HG03135 (cell line): ENCODE data around the gene DPEP2.
"Not testable (repeated sequence)": the region's sequence is repeated elsewhere in the genome, so short reads cannot be mapped to it uniquely, and the experiment has no call there.

Experiments
- ATAC-seq: cut with Tn5 transposase; IDR thresholded peaks from one replicate; pipeline ENCODE4 v1.9.1; 2021; ENCODE audit warnings: mild to moderate bottlenecking, moderate library complexity; ENCODE audit not compliant: unreplicated experiment

Gene DPEP2, protein sequence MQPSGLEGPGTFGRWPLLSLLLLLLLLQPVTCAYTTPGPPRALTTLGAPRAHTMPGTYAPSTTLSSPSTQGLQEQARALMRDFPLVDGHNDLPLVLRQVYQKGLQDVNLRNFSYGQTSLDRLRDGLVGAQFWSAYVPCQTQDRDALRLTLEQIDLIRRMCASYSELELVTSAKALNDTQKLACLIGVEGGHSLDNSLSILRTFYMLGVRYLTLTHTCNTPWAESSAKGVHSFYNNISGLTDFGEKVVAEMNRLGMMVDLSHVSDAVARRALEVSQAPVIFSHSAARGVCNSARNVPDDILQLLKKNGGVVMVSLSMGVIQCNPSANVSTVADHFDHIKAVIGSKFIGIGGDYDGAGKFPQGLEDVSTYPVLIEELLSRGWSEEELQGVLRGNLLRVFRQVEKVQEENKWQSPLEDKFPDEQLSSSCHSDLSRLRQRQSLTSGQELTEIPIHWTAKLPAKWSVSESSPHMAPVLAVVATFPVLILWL

DNA sequence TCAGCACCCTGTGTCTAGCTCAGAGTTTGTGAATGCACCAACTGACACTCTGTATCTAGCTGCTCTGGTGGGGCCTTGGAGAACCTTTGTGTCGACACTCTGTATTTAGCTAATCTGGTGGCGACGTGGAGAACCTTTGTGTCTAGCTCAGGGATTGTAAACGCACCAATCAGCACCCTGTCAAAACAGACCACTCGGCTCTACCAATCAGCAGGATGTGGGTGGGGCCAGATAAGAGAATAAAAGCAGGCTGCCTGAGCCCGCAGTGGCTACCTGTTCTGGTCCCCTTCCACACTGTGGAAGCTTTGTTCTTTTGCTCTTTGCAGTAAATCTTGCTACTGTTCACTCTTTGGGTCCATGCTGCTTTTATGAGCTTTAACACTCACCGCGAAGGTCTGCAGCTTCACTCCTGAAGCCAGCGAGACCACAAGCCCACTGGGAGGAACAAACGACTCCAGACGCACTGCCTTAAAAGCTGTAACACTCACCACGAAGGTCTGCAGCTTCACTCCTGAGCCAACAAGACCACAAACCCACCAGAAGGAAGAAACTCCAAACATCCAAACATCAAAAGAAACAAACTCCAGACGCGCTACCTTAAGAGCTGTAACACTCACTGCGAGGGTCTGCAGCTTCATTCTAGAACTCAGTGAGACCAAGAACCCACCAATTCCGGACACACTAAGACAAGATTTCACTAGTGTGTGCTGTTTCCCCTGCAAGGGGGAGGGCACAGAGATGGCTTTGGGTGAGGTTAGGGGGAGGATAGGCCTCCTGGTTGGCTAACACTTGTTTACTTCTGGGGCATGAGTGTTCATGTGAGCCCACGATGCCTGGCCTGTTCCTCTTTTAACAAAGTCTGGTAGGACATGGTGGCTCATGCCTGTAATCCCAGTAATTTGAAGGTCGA, at the start of gene DPEP2:
Gene DPEP2, minus strand, starts transcription at position 706 of the 910 bp plus-strand sequence. CDS start 6,272 bp downstream, outside the sequence.
- ATAC-seq, result not testable (repeated sequence)

DNA sequence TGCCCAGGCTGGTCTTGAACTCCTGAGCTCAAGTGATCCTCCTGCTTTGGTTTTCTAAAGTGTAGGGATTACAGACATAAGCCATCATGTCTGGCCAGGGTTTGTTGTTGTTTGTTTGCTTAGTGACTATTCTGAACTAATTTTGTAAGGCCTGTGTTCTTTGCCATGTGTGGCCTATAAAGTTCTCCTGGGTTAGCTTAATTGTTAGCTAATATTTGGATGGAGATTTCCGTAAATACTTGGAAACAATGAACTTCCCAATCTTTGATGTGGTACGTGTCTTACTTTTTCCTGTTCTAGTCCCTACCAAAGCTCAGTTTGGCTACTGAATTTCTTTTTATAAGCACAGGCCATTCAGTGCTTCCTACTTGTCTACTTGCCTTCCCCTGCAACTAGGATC, 48.7 kb upstream of the DPEP2 start:
- no peak for ATAC-seq

DNA sequence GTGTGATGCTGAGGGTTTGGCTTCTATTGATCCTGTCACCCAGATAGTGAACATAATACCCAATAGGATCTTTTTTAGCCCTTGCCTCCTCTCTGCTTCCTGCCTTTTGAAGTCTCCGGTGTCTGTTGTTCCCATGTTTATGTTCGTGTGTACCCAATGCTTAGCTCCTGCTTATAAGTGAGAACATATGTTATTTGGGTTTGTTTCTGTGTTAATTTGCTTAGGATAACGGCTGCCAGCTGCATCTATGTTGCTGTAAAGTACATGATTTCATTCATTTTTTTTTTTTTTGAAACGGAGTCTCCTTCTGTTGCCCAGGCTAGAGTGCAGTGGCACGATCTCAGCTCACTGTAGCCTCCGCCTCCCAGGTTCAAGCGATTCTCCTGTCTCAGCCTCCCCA, 46.8 kb upstream of the DPEP2 start:
- no peak for ATAC-seq

DNA sequence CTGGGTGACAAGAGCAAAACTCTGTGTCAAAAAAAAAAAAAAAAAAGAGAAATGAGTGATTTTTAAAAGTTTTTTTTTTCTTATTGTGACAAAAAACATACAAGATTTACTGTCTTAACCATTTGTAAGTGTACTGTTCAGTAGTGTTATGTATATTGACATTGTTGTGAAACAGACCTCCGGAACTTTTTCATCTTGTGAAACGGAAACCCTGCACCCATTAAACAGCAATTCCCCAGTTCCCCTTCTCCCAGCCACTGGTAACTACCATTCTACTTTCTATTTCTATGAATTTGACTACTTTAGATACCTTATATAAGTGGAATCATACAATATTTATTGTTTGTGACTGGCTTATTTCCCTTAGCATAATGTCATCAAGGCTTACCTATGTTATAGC, 42.5 kb upstream of the DPEP2 start:
- no peak for ATAC-seq

DNA sequence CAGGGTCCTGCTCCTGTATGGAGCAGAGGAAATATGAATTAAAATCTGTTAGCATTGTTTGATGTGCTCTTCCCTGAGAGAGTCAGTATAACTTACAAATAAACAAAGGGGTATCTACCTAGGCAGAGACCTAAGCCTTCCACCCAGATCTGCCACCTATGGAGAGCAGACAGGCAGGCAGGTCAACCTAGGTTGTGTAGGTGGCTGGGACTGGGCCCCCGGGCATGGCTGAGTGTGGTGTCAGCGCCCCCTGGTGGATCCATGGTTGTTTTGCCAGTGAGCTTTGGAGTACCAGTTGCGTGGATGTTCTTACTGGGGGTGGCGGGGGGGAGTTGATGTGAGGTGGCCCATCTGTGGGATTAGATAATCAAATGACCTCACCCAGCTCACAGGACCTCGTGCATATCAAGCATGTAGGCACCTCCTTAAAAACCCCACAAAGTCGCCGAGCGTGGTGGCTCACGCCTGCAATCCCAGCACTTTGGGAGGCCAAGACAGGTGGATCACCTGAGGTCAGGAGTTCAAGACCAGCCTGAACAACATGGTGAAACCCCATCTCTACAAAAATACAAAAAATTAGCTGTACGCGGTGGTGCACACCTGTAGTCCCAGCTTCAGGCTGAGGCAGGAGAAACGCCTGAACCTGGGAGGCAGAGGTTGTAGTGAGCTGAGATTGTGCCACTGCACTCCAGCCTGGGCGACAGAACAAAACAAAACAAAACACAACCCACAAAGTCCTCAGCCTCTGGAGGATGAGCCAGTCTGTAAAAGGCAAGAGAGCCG, 41.4 kb upstream of the DPEP2 start:
- ATAC-seq, result no peak

DNA sequence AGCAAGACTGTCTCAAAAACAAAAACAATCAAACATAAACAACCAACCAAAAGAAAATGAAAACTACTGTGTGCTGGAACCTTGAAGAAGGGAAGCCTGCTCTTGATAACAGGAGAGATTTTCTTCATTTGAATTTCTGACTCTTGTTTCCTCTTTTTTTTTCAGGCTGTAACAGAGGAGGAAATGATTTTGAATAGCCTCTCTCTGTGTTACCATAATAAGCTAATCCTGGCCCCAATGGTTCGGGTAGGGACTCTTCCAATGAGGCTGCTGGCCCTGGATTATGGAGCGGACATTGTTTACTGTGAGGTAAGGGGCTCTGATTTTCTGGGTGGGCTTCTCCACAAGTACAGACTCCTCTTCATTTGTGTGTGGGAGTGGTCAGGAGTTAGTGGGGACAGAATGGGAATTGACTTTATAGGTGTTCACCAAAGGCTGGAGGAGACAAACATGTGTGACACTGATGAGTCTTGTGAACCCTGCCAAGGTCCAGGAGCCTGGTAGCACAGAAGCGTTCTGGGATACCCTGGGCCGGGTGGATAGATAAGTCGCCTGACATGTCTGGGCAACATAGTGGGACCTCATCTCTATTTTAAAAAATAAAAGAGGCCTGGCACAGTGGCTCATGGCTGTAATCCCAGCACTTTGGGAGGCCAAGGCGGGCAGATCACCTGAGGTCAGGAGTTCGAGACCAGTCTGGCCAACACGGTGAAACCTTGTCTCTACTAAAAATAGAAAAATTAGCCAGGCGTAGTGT, 38.7 kb upstream of the DPEP2 start:
- no peak for ATAC-seq

DNA sequence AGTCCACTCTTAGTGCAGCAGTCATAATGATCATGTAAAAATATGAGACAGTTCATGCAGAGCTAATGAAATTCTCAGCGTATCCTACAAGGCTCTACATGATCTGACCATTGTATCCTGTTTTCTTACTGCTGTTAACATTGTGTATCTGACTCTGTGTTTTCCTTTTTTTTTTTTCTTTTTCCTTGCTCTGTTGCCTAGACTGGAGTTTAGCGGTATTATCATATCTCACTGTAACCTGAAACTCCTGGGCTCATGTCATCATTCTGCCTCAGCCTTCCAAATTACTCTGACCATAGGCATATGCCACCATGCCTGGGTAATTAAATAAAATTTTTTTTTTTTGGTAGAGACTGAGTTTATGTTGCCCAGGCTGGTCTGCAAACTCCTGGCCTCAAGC, 35.9 kb upstream of the DPEP2 start:
- no peak for ATAC-seq

DNA sequence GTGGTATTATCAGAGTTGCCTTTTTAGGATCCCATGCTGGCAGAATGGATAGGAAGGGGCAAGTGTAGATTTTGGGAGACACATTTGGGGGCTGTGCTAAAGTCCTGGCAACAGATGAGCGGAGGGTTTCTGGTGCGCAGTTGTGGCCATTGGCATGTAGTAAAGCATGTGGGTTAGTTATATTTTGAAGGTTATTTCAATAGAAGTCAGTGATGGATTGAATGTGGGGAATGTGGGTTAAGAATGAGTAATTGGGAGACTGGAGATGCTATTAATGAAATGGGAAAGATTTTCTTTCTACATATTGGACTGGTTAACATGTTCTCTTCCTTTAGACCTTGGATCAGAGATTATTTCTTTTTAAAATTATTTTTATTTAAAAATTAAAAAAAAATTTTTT, 33.8 kb upstream of the DPEP2 start:
- ATAC-seq, result no peak

DNA sequence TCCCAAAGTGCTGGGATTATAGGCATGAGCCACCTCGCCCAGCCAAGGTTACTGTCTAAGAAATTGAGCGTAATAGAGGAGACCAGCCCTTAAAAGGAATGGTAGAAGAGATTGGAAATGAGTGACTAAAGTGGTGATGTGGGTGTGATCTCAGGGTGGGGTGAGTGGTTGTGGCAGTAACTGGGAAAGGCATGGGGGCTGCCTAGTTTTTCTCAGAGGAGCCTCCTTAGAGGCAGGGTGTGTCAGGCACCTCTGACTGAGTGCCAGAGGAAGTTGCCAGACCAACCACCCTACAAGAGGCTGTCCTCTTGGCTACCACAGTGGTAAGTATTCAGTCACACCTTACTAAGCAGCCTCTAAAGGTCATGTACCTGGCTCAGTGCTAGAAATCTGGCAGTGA, 32.7 kb upstream of the DPEP2 start:
- no peak for ATAC-seq

DNA sequence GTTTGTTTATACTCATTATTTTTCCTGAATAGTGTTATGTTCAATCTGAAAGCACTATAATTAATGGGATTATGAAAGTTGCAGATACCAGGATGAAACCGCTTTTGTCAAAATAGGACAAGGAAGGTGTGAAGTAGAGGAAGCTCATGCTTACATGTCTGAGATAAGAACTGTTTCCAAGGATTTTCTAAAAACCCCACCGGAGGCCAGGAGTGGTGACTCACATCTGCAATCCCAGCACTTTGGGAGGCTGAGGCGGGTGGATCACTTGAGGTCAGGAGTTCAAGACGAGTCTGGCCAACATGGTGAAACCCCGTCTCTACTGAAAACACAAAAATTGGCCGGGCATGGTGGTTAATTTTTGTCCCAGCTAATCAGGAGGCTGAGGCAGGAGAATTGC, 30.8 kb upstream of the DPEP2 start:
- ATAC-seq, result not testable (repeated sequence)

DNA sequence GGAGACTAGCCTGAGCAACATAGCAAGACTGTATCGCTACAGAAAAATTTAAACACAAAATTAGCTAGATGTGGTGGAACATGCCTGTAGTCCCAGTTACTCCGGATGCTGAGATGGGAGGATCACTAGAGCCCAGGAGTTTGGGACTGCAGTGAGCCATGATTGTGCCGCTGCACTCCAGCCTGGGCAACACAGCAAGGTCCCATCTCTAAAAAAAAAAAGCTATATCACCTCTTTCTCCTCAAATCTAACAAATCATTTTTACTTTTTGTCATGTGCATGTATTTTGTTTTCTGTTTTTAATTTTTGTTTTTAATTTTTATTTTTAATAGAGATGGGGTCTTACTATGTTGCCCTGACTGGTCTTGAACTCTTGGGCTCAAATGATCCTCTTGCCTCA, 29.7 kb upstream of the DPEP2 start:
- ATAC-seq, result no peak

DNA sequence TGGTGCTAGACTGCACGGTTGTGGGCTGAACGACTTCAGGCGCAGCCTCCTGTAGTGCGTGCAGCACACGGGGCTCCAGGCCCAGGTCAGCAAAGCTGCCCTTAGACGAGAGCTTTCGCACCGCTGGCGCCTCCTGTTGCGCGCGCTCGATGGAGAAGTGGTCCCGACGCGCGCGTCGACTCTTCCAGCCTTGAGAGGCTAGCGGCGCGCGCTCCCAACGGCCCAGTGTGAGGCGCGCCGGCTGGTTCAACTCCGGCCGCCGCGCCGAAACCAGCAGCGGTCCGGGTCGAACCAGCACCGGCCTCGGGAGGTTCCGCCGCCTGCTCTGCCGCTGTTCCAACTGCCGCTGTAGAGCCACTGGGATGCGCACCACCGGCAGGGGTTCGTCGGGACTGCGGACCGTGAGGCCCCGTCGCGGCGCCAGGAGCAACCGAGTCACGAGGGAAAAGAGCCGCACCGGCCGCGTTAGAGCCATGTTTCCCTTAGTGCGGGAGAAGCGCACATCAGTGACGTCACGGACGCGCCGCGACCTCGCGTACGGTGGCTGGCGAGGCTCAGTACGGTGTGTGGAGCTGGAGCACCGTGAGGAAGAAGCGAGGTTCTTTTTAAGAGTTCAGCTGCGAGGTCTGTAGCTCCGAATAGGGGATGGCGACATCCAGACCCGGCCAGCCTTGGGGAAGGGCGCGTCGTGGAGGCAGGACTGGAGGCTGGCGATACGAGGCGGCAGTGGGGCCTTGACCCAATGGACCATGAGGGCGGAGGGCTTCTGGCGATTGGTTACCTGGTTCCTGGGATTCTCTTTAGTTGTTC, 23.6 kb upstream of the DPEP2 start, which contains the start of the genes DDX28 and DUS2:
Gene DDX28, minus strand, starts transcription at position 505 of the 810 bp plus-strand sequence. Its CDS starts 30 bp downstream, at position 475.
Gene DUS2, plus strand, starts transcription at position 557 of the 810 bp plus-strand sequence. CDS start 14,740 bp downstream, outside the sequence.
- peak; percentile 83 for ATAC-seq

DNA sequence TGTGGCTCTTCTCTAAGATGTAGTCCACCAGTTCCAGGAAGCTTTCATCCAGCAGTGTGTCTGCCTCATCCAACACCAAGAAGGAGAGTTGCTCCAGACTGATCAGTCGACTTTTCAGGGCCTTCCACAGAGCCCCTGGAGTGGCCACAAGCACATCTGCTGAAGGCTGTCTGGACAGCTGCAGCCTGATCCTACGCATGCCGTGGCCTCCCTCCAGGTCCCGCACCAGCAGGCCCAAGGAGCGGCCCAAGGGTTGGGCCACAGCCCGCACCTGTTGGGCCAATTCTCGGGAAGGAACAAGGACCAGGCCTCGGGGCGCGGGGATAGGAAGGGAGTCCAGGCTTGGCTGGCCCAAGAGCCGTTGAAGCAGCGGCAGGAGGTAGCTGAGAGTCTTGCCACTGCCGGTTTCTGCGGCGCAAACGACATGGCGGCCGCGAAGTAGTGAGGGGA, 23.0 kb upstream of the DPEP2 start:
- ATAC-seq, result peak; percentile 3

DNA sequence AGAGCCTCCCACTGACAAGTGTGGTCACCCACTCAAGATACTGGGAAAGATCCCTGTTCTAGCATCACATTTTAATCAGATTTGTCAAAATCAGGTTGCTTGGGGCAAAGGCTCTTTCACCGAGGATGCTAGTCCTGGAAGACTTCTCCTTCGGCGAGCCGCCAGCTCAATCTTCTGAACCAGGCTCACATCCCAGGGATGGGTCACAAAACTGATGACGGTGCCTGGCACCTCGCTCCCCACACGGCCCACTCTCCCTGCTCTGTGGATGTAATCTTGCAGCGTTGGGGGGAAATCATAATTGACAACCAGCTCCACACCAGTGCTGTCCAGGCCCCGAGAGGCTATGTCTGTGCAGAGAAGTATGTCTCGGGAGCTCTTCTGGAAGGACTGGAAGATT, 22.2 kb upstream of the DPEP2 start:
- ATAC-seq, result no peak

DNA sequence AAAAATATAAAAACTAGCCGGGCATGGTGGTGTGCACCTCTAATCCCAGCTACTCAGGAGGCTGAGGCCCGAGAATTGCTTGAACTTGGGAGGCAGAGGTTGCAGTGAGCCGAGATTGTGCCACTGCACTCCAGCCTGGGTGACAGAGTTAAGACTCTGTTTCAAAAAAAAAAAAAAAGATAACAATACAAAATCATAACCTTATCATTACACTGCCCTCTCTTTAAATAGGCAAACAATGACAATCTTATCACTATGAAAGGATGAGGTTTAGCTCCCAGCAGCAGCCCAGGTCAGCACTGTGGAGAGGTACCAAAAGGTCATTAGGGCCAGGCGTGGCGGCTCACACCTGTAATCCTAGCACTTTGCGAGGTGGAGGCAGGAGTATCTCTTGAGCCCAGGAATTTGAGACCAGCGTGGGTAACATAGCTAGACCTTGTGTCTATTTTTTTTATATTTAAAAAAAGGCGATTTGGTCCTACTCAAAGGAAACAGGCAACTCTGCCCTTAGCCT, 19.9 kb upstream of the DPEP2 start:
- no peak for ATAC-seq

DNA sequence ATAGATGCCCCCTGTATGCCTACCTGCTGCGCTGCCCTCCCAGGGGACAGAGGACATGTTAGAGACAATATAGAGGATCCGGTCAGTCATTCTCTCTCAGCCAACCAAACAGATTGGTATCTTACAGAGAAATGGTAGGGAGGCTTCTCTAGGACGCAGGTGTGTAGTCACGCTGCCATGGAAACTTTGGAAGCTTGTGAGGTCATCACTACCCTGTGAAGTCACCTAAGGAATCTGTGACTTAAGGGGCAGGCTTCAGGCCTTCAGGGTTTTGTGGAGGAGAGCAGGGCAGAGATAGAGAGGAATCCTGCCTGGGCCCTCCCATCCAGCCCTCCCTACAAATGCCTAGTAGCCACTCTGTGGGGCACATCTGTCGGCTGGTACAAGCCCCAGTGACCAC, 16.4 kb upstream of the DPEP2 start, which contains the start of gene DPEP2NB:
Gene DPEP2NB, minus strand, starts transcription at position 231 of the 400 bp plus-strand sequence. Its CDS starts 141 bp downstream, at position 90.
- ATAC-seq, result no peak

DNA sequence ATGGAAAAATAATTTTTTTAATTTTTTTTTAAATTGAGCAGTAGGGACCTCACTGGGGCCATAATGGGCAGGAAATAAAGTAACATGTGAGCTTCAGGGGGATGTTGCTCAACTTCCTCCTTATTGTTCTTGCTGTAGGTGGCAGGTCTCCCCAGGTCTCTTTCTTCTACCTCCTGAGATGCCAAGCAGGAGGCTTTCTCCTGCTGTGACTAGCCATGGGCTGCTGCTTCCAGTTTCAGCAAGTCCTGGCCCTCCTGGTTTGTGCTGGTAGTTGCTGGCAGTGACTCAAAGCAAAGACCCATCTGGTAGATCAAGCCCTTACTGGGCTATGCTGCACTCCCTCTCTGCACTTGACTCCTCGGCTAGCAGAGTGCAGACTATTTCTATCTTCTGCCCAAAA, 14.2 kb upstream of the DPEP2 start:
- no peak for ATAC-seq

DNA sequence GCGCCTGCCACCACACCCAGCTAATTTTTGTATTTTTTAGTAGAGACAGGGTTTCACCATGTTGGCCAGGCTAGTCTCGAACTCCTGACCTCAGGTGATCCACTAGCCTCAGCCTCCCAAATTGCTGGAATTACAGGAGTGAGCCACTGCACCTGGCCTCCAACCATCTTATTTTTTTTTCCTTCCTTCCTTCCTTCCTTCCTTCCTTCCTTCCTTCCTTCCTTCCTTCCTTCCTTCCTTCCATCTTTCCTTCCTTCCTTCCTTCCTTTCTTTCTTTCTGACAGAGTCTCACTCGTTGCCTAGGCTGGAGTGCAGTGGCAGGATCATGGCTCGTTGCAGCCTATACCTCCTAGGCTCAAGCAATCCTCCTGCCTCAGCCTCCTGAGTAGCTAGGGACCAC, 10.6 kb upstream of the DPEP2 start:
- not testable (repeated sequence) for ATAC-seq
